HCT116 (cell line): ENCODE measurements around the gene HMGN5. TPM values are rescaled to one million over a fixed set of nuclear protein-coding genes. Genes with fewer than 3 reads are reported as not detected.

ENCODE experiments used
- ATAC-seq: fragments of 200-7000 bp; cut with Tn5 transposase; 2 replicates; pipeline ENCODE4 v1.9.1; 2020; ENCODE audit warnings: mild to moderate bottlenecking, moderate library complexity
- BruUV-seq: library from RNA; stranded (reverse); fragments of 400-500 nt; replicated peaks from 2 replicates; lab custom pipeline; 2021; lab: Mats Ljungman, UMichigan
- CTCF ChIA-PET: fragments of 300-600 bp; sonication (Branson Sonifier 250); formaldehyde crosslinking; loops from one replicate; lab custom pipeline; 2021; ENCODE audit warnings: antibody characterized with exemption; lab: Charles Lee
- POLR2A ChIA-PET: fragments of 300-600, 350-600 bp; sonication (Branson Sonifier 250); formaldehyde crosslinking; loops from one replicate; lab custom pipeline; 2021; ENCODE audit warnings: antibody characterized with exemption; lab: Charles Lee
- RAD21 ChIA-PET, 2 experiments: fragments of 300-600 bp; sonication (Branson Sonifier 250); formaldehyde crosslinking; loops; one replicate each; lab custom pipeline; 2023; ENCODE audit warnings: low total read pairs in 2 of 2; ENCODE audit not compliant: uncharacterized antibody in 2 of 2, unreplicated experiment in 2 of 2, low non-redundant PET in 1 of 2; lab: Charles Lee
- DNase-seq: peaks from one replicate; pipeline ENCODE4 v3.0.0-alpha.2; 2010; ENCODE audit warnings: low read depth, low spot score
- H2AFZ ChIP-seq: fragments of 200-600 bp; shearing (Covaris generic), sonication (generic); 2 replicates; pipeline ENCODE4 v1.6.1; 2017; ENCODE audit warnings: low read depth, mixed run types, mixed read lengths, antibody characterized with exemption, low read length; ENCODE audit not compliant: poor library complexity, severe bottlenecking
- H3K27ac ChIP-seq: 2 replicates; pipeline ENCODE4 v1.5.1; 2012; ENCODE audit warnings: low read depth, low read length
- H3K27me3 ChIP-seq: fragments of 200-600 bp; sonication (generic); 2 replicates; pipeline ENCODE4 v1.6.1; 2016; ENCODE audit warnings: mixed run types, low read length, mixed read lengths; ENCODE audit not compliant: insufficient read depth
- H3K36me3 ChIP-seq, 2 experiments: fragments of 200-500 bp in 1 of 2; fragments of 200-600 bp in 1 of 2; sonication (Bioruptor generic) in 1 of 2; sonication (generic) in 1 of 2; 2 replicates each; pipeline versions ENCODE4 v1.5.1 to v1.6.1; 2014 to 2016; ENCODE audit warnings: low read length in 2 of 2, inconsistent platforms in 1 of 2, mixed read lengths in 1 of 2, mixed run types in 1 of 2; ENCODE audit not compliant: insufficient read depth in 2 of 2, control insufficient read depth in 1 of 2
- H3K4me1 ChIP-seq, 2 experiments: fragments of 200-600 bp in 1 of 2; sonication (generic) in 1 of 2; 2 replicates each; pipeline versions ENCODE4 v1.5.1 to v1.6.1; 2012 to 2017; ENCODE audit warnings: low read length in 2 of 2, inconsistent platforms in 1 of 2, mild to moderate bottlenecking in 1 of 2, mixed read lengths in 1 of 2, mixed run types in 1 of 2, moderate library complexity in 1 of 2; ENCODE audit not compliant: insufficient read depth in 2 of 2, control insufficient read depth in 1 of 2
- H3K4me2 ChIP-seq: fragments of 200-600 bp; sonication (generic); 2 replicates; pipeline ENCODE4 v1.6.1; 2017; ENCODE audit warnings: mixed run types, low read length, mixed read lengths
- H3K4me3 ChIP-seq, 2 experiments: fragments of 200-600 bp in 1 of 2; sonication (generic) in 1 of 2; replicated peaks in 1 of 2; 2 replicates each; pipeline ENCODE4 v1.5.1; 2011 to 2016; ENCODE audit warnings: low read length in 2 of 2, control low read depth in 1 of 2, low read depth in 1 of 2, mild to moderate bottlenecking in 1 of 2, mixed read lengths in 1 of 2, mixed run types in 1 of 2
- H3K79me2 ChIP-seq: fragments of 200-600 bp; sonication (generic); 2 replicates; pipeline ENCODE4 v1.6.1; 2017; ENCODE audit warnings: mild to moderate bottlenecking, mixed run types, low read length, moderate library complexity, mixed read lengths; ENCODE audit not compliant: insufficient read depth
- H3K9ac ChIP-seq: fragments of 200-600 bp; sonication (generic); 2 replicates; pipeline ENCODE4 v1.6.1; 2016; ENCODE audit warnings: low read length, mixed read lengths
- H3K9me2 ChIP-seq: fragments of 200-600 bp; sonication (generic), shearing (Covaris generic); 2 replicates; pipeline ENCODE4 v1.6.1; 2017; ENCODE audit warnings: mixed run types, mild to moderate bottlenecking, moderate library complexity; ENCODE audit not compliant: insufficient read depth
- H3K9me3 ChIP-seq, 2 experiments: fragments of 200-500 bp in 1 of 2; fragments of 200-600 bp in 1 of 2; sonication (Bioruptor generic) in 1 of 2; sonication (generic) in 1 of 2; 2 replicates each; pipeline ENCODE4 v1.6.1; 2014 to 2017; ENCODE audit warnings: low read length in 2 of 2, mixed read lengths in 2 of 2, inconsistent platforms in 1 of 2, low read depth in 1 of 2, mild to moderate bottlenecking in 1 of 2, mixed run types in 1 of 2, moderate library complexity in 1 of 2; ENCODE audit not compliant: control insufficient read depth in 1 of 2, insufficient read depth in 1 of 2
- H4K20me1 ChIP-seq: fragments of 200-600 bp; sonication (generic), shearing (Covaris generic); 2 replicates; pipeline ENCODE4 v1.6.1; 2017; ENCODE audit warnings: mixed run types, mild to moderate bottlenecking, moderate library complexity; ENCODE audit not compliant: insufficient read depth
- CBX3 ChIP-seq: IDR thresholded peaks from 2 replicates; pipeline ENCODE4 v1.6.1; 2012; ENCODE audit warnings: low read depth
- CEBPB ChIP-seq: IDR thresholded peaks from 2 replicates; pipeline ENCODE4 v1.6.1; 2012; ENCODE audit warnings: low read depth
- ELF1 ChIP-seq: IDR thresholded peaks from 2 replicates; pipeline ENCODE4 v1.6.1; 2012; ENCODE audit warnings: low read depth, borderline replicate concordance
- EZH2 ChIP-seq: fragments of 200-600 bp; sonication (generic); IDR thresholded peaks from 2 replicates; pipeline ENCODE4 v1.6.1; 2017; ENCODE audit warnings: antibody characterized with exemption, mixed run types
- EZH2phosphoT487 ChIP-seq: fragments of 200-600 bp; IDR thresholded peaks from 2 replicates; pipeline ENCODE4 v1.6.1; 2018; ENCODE audit warnings: antibody characterized with exemption, borderline replicate concordance
- FOSL1 ChIP-seq: IDR thresholded peaks from 2 replicates; pipeline ENCODE4 v1.6.1; 2012; ENCODE audit warnings: low read depth
- JUND ChIP-seq: IDR thresholded peaks from 2 replicates; pipeline ENCODE4 v1.6.1; 2012
- MAX ChIP-seq: IDR thresholded peaks from 2 replicates; pipeline ENCODE4 v1.6.1; 2012
- POLR2A ChIP-seq: IDR thresholded peaks from 2 replicates; pipeline ENCODE4 v1.7.0; 2011; ENCODE audit warnings: borderline replicate concordance; ENCODE audit not compliant: insufficient read depth, insufficient read length; ENCODE audit errors: extremely low read depth
- POLR2AphosphoS5 ChIP-seq: IDR thresholded peaks from 2 replicates; pipeline ENCODE4 v1.6.1; 2011; ENCODE audit warnings: mild to moderate bottlenecking, low read depth, low read length, moderate library complexity
- RAD21 ChIP-seq: IDR thresholded peaks from 2 replicates; pipeline ENCODE4 v1.6.1; 2012; ENCODE audit warnings: low read depth, mild to moderate bottlenecking
- SIN3A ChIP-seq: IDR thresholded peaks from 2 replicates; pipeline ENCODE4 v1.6.1; 2012; ENCODE audit warnings: low read depth
- SP1 ChIP-seq: IDR thresholded peaks from 2 replicates; pipeline ENCODE4 v1.6.1; 2012; ENCODE audit warnings: low read depth
- SRF ChIP-seq: IDR thresholded peaks from 2 replicates; pipeline ENCODE4 v1.6.1; 2012; ENCODE audit warnings: low read depth
- ZBTB33 ChIP-seq: IDR thresholded peaks from 2 replicates; pipeline ENCODE4 v1.6.1; 2011; ENCODE audit warnings: mild to moderate bottlenecking, low read length, moderate library complexity; ENCODE audit not compliant: insufficient replicate concordance; ENCODE audit errors: extremely low read depth
- ZFX ChIP-seq: fragments of 450-650 bp; IDR thresholded peaks from 2 replicates; pipeline ENCODE4 v1.6.1; 2017
- intact Hi-C: fragments of 100-400 bp; cut with micrococcal nuclease; formaldehyde crosslinking; loops from 2 replicates; pipeline ENCODE4 v1.10.0; 2022
- total RNA-seq: library from RNA; stranded (reverse); gene quantifications from one replicate; pipeline ENCODE4 v1.2.1, GENCODE V29; 2021; ENCODE audit not compliant: unreplicated experiment
- TF ChIP-seq, protein P1 (sequence below): IDR thresholded peaks from 2 replicates; pipeline ENCODE4 v1.6.1; 2012; ENCODE audit warnings: low read depth
- TF ChIP-seq, protein P2 (sequence below): IDR thresholded peaks from 2 replicates; pipeline ENCODE4 v1.6.1; 2012
- TF ChIP-seq, protein P3 (sequence below), 3 experiments: fragments of 200-600 bp in 1 of 3; sonication (generic) in 1 of 3; IDR thresholded peaks in 2 of 3; conservative IDR thresholded peaks in 1 of 3; 2 replicates each; pipeline ENCODE4 v1.5.1; 2012 to 2017; ENCODE audit warnings: low read depth in 2 of 3, low read length in 2 of 3, antibody characterized with exemption in 1 of 3, borderline replicate concordance in 1 of 3, control low read depth in 1 of 3, mild to moderate bottlenecking in 1 of 3, mixed read lengths in 1 of 3, mixed run types in 1 of 3, moderate library complexity in 1 of 3; ENCODE audit not compliant: insufficient read depth in 1 of 3

Gene HMGN5
- total RNA-seq, 1 experiment from 2014 or later = 3.0 TPM

DNA sequence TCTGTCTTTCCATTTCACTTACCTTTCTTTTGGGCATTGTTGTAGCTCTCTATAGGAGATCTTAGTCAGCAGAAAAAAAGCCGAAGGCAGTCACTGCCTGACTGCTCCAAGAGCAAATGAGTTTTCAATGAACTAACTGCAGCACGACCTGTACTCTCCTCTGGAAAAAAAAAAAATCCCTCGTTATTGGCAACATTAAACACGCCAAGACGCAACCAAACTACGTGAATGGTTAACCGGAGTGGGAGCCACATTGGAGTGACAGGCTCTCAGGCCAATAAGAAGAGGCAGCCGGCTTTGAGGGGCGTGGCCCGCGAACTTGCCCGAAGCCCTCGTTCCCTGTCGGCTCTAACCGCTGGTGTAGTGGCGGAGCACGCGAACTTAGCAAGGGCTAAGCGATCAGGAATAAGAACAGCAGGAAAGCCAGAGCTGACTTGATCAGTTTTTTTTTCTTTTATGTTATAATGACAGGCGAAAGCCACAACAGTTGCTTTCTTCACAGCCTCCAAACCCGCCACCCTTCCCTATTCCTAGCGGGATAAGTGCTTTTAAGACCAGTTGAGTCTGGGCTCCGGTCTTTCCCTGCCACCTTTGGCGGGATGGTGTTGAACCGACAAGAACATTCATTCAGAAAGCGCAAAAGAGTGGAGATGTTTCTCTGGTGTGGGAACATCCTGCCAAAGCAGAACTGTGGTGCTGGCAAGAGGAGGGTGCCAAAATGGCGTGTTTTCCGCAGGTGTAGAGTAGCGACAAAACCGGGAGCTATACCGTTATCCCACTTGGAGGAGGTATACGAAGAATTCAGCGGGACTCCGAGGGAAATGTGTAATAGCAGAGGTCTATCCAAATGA is 80.0 kb downstream of the HMGN5 start:
- H3K9ac ChIP-seq = peak overlapping the region; percentile 33; the same call in 1 of the 2 replicates
- no peaks in the 10 kb centered on the region for H3K27me3 ChIP-seq
- ChIA-PET CTCF (interaction anchor here (1.0 kb wide), 1 partner anchor 74 kb away, joined by 3 read pairs; no protein-coding TSS in a partner anchor), POLR2A (interaction anchor here (0.6 to 0.7 kb wide), 2 partner anchors 313 to 764 kb away, joined by 3 read pairs; no protein-coding TSS in a partner anchor), RAD21 (interaction anchor here in 1 of 2 experiments (0.6 kb wide), 1 partner anchor 244 kb away, joined by 4 read pairs; no protein-coding TSS in a partner anchor)
- no TSS peak for BruUV-seq
- peaks cover 0 to 4% of the 10 kb centered on the region in 2 experiments; a peak in 2 of 4 replicates for H3K4me1 ChIP-seq
- H3K4me2 ChIP-seq = peak overlapping the region; percentile 86
- H3K4me3 ChIP-seq = peak overlapping the region; percentile 42 to 58
- DNase-seq = peak; percentile 86
- H3K27ac ChIP-seq = no peak overlapping the region; the same call in 1 of the 2 replicates
- intact Hi-C loops = loop anchor here (5.0 to 10.0 kb wide), 2 partner anchors 247 to 309 kb away; no protein-coding TSS in a partner anchor
- H3K36me3 ChIP-seq = no peaks in the 10 kb centered on the region
- H2AFZ ChIP-seq = peak overlapping the region; percentile 94
- ATAC-seq = peak; percentile 95
- no peaks in the 10 kb centered on the region for H3K9me2 ChIP-seq
- no peaks in the 10 kb centered on the region for H4K20me1 ChIP-seq
- H3K9me3 ChIP-seq = no peaks in the 10 kb centered on the region
- H3K79me2 ChIP-seq = no peaks in the 10 kb centered on the region
- TF ChIP-seq ELF1 (no peak), FOSL1 (no peak), POLR2AphosphoS5 (0 out of 2 replicates have a peak, but pooled peaks have one; percentile 15), CBX3 (no peak), CEBPB (no peak), EZH2phosphoT487 (no peak), JUND (no peak), ZFX (no peak), SIN3A (no peak), SP1 (peak; percentile 84), EZH2 (no peak), RAD21 (no peak), SRF (no peak), POLR2A (peak; percentile 61), MAX (no peak), ZBTB33 (no peak)
- TF ChIP-seq, protein P1, sequence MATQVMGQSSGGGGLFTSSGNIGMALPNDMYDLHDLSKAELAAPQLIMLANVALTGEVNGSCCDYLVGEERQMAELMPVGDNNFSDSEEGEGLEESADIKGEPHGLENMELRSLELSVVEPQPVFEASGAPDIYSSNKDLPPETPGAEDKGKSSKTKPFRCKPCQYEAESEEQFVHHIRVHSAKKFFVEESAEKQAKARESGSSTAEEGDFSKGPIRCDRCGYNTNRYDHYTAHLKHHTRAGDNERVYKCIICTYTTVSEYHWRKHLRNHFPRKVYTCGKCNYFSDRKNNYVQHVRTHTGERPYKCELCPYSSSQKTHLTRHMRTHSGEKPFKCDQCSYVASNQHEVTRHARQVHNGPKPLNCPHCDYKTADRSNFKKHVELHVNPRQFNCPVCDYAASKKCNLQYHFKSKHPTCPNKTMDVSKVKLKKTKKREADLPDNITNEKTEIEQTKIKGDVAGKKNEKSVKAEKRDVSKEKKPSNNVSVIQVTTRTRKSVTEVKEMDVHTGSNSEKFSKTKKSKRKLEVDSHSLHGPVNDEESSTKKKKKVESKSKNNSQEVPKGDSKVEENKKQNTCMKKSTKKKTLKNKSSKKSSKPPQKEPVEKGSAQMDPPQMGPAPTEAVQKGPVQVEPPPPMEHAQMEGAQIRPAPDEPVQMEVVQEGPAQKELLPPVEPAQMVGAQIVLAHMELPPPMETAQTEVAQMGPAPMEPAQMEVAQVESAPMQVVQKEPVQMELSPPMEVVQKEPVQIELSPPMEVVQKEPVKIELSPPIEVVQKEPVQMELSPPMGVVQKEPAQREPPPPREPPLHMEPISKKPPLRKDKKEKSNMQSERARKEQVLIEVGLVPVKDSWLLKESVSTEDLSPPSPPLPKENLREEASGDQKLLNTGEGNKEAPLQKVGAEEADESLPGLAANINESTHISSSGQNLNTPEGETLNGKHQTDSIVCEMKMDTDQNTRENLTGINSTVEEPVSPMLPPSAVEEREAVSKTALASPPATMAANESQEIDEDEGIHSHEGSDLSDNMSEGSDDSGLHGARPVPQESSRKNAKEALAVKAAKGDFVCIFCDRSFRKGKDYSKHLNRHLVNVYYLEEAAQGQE = no peak
- TF ChIP-seq, protein P2, sequence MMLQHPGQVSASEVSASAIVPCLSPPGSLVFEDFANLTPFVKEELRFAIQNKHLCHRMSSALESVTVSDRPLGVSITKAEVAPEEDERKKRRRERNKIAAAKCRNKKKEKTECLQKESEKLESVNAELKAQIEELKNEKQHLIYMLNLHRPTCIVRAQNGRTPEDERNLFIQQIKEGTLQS = no peak
- TF ChIP-seq, protein P3, sequence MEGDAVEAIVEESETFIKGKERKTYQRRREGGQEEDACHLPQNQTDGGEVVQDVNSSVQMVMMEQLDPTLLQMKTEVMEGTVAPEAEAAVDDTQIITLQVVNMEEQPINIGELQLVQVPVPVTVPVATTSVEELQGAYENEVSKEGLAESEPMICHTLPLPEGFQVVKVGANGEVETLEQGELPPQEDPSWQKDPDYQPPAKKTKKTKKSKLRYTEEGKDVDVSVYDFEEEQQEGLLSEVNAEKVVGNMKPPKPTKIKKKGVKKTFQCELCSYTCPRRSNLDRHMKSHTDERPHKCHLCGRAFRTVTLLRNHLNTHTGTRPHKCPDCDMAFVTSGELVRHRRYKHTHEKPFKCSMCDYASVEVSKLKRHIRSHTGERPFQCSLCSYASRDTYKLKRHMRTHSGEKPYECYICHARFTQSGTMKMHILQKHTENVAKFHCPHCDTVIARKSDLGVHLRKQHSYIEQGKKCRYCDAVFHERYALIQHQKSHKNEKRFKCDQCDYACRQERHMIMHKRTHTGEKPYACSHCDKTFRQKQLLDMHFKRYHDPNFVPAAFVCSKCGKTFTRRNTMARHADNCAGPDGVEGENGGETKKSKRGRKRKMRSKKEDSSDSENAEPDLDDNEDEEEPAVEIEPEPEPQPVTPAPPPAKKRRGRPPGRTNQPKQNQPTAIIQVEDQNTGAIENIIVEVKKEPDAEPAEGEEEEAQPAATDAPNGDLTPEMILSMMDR (IDR thresholded peaks at IDR 0.05 in 2 of 3, conservative IDR thresholded peaks at IDR 0.05 in 1 of 3; ENCODE audit: borderline replicate concordance in 1 of 3, insufficient read depth in 1 of 3, low read depth in 2 of 3, low read length in 2 of 3) = no peak
